ENCODE data around the gene NOC2L.

Gene NOC2L

GRCh38 chr1:915295-916172, 43.5 kb downstream of the NOC2L start:
- no peak for DNase-seq (ENCODE audit: low spot score)

GRCh38 chr1:914891-915280, 44.2 kb downstream of the NOC2L start:
- DNase-seq (ENCODE audit: low spot score), result no peak

GRCh38 chr1:914131-914890, 44.7 kb downstream of the NOC2L start:
- DNase-seq (ENCODE audit: low spot score), result no peak

GRCh38 chr1:913491-914130, 45.4 kb downstream of the NOC2L start:
- no peak for DNase-seq (ENCODE audit: low spot score)

GRCh38 chr1:912740-913301, 46.2 kb downstream of the NOC2L start:
- no peak for DNase-seq (ENCODE audit: low spot score)

GRCh38 chr1:911875-912739, 46.9 kb downstream of the NOC2L start:
- DNase-seq (ENCODE audit: low spot score), result no peak

- DNase-seq (ENCODE audit: low spot score), result peak; percentile 72
Measured at GRCh38 chr1:910881-911721, 48.0 kb downstream of the NOC2L start.

- peak; percentile 74 for DNase-seq (ENCODE audit: low spot score)
Measured at GRCh38 chr1:910311-910880, 48.7 kb downstream of the NOC2L start.

GRCh38 chr1:909861-910310, 49.2 kb downstream of the NOC2L start:
- no peak for DNase-seq (ENCODE audit: low spot score)

GRCh38 chr1:908661-909060, 50.4 kb downstream of the NOC2L start:
- no peak for DNase-seq (ENCODE audit: low spot score)

GRCh38 chr1:907611-908451, 51.2 kb downstream of the NOC2L start:
- no peak for DNase-seq (ENCODE audit: low spot score)

GRCh38 chr1:906600-907420, 52.2 kb downstream of the NOC2L start:
- DNase-seq (ENCODE audit: low spot score), result peak; percentile 89

- DNase-seq (ENCODE audit: low spot score), result no peak
Measured at GRCh38 chr1:905811-906599, 53.1 kb downstream of the NOC2L start.

GRCh38 chr1:905071-905749, 53.8 kb downstream of the NOC2L start:
- DNase-seq (ENCODE audit: low spot score), result no peak

GRCh38 chr1:904310-904950, 54.6 kb downstream of the NOC2L start:
- DNase-seq (ENCODE audit: low spot score), result peak; percentile 57

GRCh38 chr1:903721-904271, 55.3 kb downstream of the NOC2L start:
- no peak for DNase-seq (ENCODE audit: low spot score)

Measured in SW480 (cell line).